OCI-LY7 (cell line): Measurements from ENCODE around the gene DCTPP1.

ENCODE experiments used
- EZH2phosphoT487 ChIP-seq: fragments of 200-600 bp; sonication (generic); IDR thresholded peaks from 2 replicates; pipeline ENCODE4 v1.6.1; 2018; ENCODE audit warnings: low read depth, borderline replicate concordance, mild to moderate bottlenecking, mixed run types, antibody characterized with exemption, low read length, moderate library complexity, mixed read lengths
- TF ChIP-seq, protein P1 (sequence below): fragments of 200-600 bp; sonication (generic); conservative IDR thresholded peaks from 2 replicates; pipeline ENCODE4 v1.5.1; 2014; ENCODE audit warnings: mild to moderate bottlenecking, antibody characterized with exemption, low read length, moderate library complexity, mixed read lengths

- TF ChIP-seq, protein P1, sequence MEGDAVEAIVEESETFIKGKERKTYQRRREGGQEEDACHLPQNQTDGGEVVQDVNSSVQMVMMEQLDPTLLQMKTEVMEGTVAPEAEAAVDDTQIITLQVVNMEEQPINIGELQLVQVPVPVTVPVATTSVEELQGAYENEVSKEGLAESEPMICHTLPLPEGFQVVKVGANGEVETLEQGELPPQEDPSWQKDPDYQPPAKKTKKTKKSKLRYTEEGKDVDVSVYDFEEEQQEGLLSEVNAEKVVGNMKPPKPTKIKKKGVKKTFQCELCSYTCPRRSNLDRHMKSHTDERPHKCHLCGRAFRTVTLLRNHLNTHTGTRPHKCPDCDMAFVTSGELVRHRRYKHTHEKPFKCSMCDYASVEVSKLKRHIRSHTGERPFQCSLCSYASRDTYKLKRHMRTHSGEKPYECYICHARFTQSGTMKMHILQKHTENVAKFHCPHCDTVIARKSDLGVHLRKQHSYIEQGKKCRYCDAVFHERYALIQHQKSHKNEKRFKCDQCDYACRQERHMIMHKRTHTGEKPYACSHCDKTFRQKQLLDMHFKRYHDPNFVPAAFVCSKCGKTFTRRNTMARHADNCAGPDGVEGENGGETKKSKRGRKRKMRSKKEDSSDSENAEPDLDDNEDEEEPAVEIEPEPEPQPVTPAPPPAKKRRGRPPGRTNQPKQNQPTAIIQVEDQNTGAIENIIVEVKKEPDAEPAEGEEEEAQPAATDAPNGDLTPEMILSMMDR = no peak
- TF ChIP-seq EZH2phosphoT487 = no peak
Observed at GRCh38 chr16:30476991-30477390, 47.2 kb upstream of the DCTPP1 start.
